Fibroblast of lung (primary cell): Measurements from ENCODE around the gene MRPL37.

Experiments used
- EZH2 ChIP-seq: IDR thresholded peaks from 2 replicates; pipeline ENCODE4 v1.5.1; 2012; ENCODE audit warnings: low read length, control low read depth, mild to moderate bottlenecking; ENCODE audit errors: missing control alignments
- TF ChIP-seq, protein P1 (sequence below), 2 donors: IDR thresholded peaks in 1 of 2; conservative IDR thresholded peaks in 1 of 2; 1 replicate in 1 of 2; 2 replicates in 1 of 2; pipeline ENCODE4 v1.5.1; 2011 to 2012; ENCODE audit warnings: low read length in 2 of 2, control low read depth in 1 of 2, inconsistent platforms in 1 of 2, low read depth in 1 of 2, mild to moderate bottlenecking in 1 of 2

DNA sequence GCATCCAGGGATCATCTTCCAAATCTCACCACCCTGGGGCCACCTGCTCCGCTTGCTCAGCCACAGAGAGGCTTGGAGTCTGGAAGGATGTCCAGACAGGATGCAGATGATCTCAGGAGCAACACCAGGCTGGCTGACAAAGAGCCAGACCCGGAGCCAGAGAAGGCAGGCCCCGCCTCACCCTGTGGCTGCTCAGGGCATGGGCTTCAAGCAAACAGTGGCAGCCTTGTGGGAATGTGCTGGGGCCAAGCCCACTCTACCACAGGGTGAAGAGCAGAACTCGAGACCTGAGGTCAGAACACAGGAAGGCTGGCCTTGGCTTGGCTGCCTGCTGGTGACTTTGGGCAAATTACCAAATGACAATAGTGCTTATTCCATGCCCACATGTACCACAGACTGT, 45.5 kb downstream of the MRPL37 start:
- no peak for TF ChIP-seq EZH2
- TF ChIP-seq, protein P1, sequence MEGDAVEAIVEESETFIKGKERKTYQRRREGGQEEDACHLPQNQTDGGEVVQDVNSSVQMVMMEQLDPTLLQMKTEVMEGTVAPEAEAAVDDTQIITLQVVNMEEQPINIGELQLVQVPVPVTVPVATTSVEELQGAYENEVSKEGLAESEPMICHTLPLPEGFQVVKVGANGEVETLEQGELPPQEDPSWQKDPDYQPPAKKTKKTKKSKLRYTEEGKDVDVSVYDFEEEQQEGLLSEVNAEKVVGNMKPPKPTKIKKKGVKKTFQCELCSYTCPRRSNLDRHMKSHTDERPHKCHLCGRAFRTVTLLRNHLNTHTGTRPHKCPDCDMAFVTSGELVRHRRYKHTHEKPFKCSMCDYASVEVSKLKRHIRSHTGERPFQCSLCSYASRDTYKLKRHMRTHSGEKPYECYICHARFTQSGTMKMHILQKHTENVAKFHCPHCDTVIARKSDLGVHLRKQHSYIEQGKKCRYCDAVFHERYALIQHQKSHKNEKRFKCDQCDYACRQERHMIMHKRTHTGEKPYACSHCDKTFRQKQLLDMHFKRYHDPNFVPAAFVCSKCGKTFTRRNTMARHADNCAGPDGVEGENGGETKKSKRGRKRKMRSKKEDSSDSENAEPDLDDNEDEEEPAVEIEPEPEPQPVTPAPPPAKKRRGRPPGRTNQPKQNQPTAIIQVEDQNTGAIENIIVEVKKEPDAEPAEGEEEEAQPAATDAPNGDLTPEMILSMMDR (conservative IDR thresholded peaks at IDR 0.05 in 1 of 2, IDR thresholded peaks at IDR 0.05 in 1 of 2; ENCODE audit: low read depth in 1 of 2, low read length in 2 of 2): no peak
